ENCODE results near the gene SPIRE1. TPM values are rescaled to one million over a fixed set of nuclear protein-coding genes. Genes with fewer than 3 reads are reported as not detected.

SPIRE1 gene
- total RNA-seq (2014; rRNA removed; shearing (Covaris generic)) (0.19 TPM in 1 of 2 replicates, not detected in the other), total RNA-seq (2022) (1.1 and 2.4 TPM in 2 replicates), Bru-seq, nascent RNA (percentile 31 among the genes with signal in this experiment), BruChase-seq, experiment 1, labeled RNA remaining after a 6-hour chase (percentile 33 among the genes with signal in this experiment), BruChase-seq, experiment 2, labeled RNA remaining after a 2-hour chase (percentile 29 among the genes with signal in this experiment)
- long read RNA-seq, full-length matches to known transcripts: 3 of 5 reads
- long read RNA-seq, partial matches to known transcripts: 0 of 5 reads
- long read RNA-seq, other reads (novel, unspliced or antisense): 2 of 5 reads

GRCh38 chr18:12657684-12658425, at the start of gene SPIRE1:
Gene SPIRE1 (minus strand): TSS chr18:12658107. CDS start chr18:12657866, 241 bp downstream.
- Histone ChIP-seq H3K79me2 (ENCODE audit: insufficient read depth, low read depth, low read length) (no peaks in the 10 kb centered on the region), H2AFZ (ENCODE audit: low read length) (peak within 1 kb of the TSS; percentile 47; the same call in 1 of the 2 replicates), H3K4me3 (ENCODE audit: low read depth, low read length, poor library complexity, severe bottlenecking) (peak within 1 kb of the TSS; percentile 63), H3K4me1 (ENCODE audit: insufficient read depth, low read length, poor library complexity, severe bottlenecking) (peaks cover 3% of the 10 kb centered on the region), H3K9me3 (ENCODE audit: low read length) (no peaks in the 10 kb centered on the region), H3K9me2 (ENCODE audit: insufficient read depth, low read length) (no peaks in the 10 kb centered on the region), H3K27ac (ENCODE audit: low read depth, low read length, poor library complexity, severe bottlenecking) (no peak within 1 kb of the TSS), H3K36me3 (ENCODE audit: insufficient read depth, low read length) (no peaks in the 10 kb centered on the region), H3K4me2 (ENCODE audit: low read length) (peak within 1 kb of the TSS; percentile 70), H4K20me1 (ENCODE audit: insufficient read depth, low read length) (no peaks in the 10 kb centered on the region)
- intact Hi-C loops (cut with micrococcal nuclease; ENCODE audit: unreplicated experiment): no loop called here
- no TSS peak for BruUV-seq (replicated peaks)
- CTCF ChIA-PET (ENCODE audit: unreplicated experiment): no interaction called here
- TF ChIP-seq CTCF (conservative IDR thresholded peaks at IDR 0.05; ENCODE audit: low read length) (no peak), EZH2phosphoT487 (IDR thresholded peaks at IDR 0.05; ENCODE audit: borderline replicate concordance, low read depth, low read length) (no peak)
- POLR2A ChIA-PET: no interaction called here
- DNase-seq (ENCODE audit: low spot score): peak; percentile 19

GRCh38 chr18:12703664-12704063, 45.8 kb upstream of the SPIRE1 start:
- H3K9me3 ChIP-seq (ENCODE audit: low read length): no peaks in the 10 kb centered on the region
- H3K36me3 ChIP-seq (ENCODE audit: insufficient read depth, low read length): peaks cover 64% of the 10 kb centered on the region
- H3K9me2 ChIP-seq (ENCODE audit: insufficient read depth, low read length): no peaks in the 10 kb centered on the region
- intact Hi-C loops (cut with micrococcal nuclease; ENCODE audit: unreplicated experiment): loop anchor here (1.0 kb wide), 1 partner anchor 244 kb away; no protein-coding TSS in a partner anchor
- peak overlapping the region; percentile 79 for H3K27ac ChIP-seq (ENCODE audit: low read depth, low read length, poor library complexity, severe bottlenecking)
- H3K4me1 ChIP-seq (ENCODE audit: insufficient read depth, low read length, poor library complexity, severe bottlenecking): peaks cover 34% of the 10 kb centered on the region
- H3K79me2 ChIP-seq (ENCODE audit: insufficient read depth, low read depth, low read length): peaks cover 71% of the 10 kb centered on the region
- ChIA-PET POLR2A (interaction anchor here (0.8 to 1.2 kb wide), 3 partner anchors 11 to 1688 kb away, joined by 3 to 4 read pairs (median 3); no protein-coding TSS in a partner anchor), CTCF (ENCODE audit: unreplicated experiment) (no interaction called here)
- peak; percentile 54 for DNase-seq (ENCODE audit: low spot score)
- peak overlapping the region; percentile 92 for H3K4me3 ChIP-seq (ENCODE audit: low read depth, low read length, poor library complexity, severe bottlenecking)
- no peak overlapping the region; the same call in 1 of the 2 replicates for H2AFZ ChIP-seq (ENCODE audit: low read length)
- no TSS peak for BruUV-seq (replicated peaks)
- TF ChIP-seq CTCF (conservative IDR thresholded peaks at IDR 0.05; ENCODE audit: low read length) (no peak), EZH2phosphoT487 (IDR thresholded peaks at IDR 0.05; ENCODE audit: borderline replicate concordance, low read depth, low read length) (no peak)
- H3K4me2 ChIP-seq (ENCODE audit: low read length): peak overlapping the region; percentile 99
- peaks cover 15% of the 10 kb centered on the region; the same call in 1 of the 2 replicates for H4K20me1 ChIP-seq (ENCODE audit: insufficient read depth, low read length)
